Measurements from ENCODE around the gene SND1. TPM values are rescaled to one million over a fixed set of nuclear protein-coding genes. Genes with fewer than 3 reads are reported as not detected.

SND1 gene
- total RNA-seq, 6 experiments from 2014 or later = 77.5 to 150 (median 126) TPM

DNA sequence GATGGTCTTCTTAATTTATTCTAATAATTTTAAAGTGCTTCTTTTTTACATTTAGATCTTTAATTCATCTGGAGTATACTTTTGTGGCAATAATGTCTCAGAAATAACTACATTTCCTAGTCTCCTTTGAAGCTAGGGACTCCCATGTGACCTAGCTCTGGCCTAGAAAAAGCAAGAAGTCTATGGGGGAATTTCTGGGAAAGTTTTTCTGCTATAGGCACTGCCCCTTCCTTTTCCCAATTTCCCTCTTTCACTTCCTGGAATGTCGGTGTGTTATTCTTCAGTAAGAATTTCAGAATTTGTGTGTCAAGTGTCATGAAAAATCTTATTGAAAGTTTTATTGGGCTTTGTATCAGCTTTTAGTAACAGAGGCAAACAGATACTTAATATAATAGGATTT, 473.8 kb downstream of the SND1 start:
- Histone ChIP-seq H3K4me1 (no peaks in the 10 kb centered on the region), H3K4me3 (no peak overlapping the region), H3K27me3 (no peaks in the 10 kb centered on the region), H3K9me3 (no peaks in the 10 kb centered on the region), H3K27ac (no peak overlapping the region), H3K36me3 (no peaks in the 10 kb centered on the region)
- DNase-seq (no peak), ATAC-seq (no peak)
- intact Hi-C loops (cut with DNase I) = no loop called here
- WGBS (ENCODE audit: insufficient coverage, low coverage, low lambda C conversion rate, missing lambda C conversion rate) = 56% methylated on average over 1 of the region's 1 CpG
- TF ChIP-seq, protein P1, sequence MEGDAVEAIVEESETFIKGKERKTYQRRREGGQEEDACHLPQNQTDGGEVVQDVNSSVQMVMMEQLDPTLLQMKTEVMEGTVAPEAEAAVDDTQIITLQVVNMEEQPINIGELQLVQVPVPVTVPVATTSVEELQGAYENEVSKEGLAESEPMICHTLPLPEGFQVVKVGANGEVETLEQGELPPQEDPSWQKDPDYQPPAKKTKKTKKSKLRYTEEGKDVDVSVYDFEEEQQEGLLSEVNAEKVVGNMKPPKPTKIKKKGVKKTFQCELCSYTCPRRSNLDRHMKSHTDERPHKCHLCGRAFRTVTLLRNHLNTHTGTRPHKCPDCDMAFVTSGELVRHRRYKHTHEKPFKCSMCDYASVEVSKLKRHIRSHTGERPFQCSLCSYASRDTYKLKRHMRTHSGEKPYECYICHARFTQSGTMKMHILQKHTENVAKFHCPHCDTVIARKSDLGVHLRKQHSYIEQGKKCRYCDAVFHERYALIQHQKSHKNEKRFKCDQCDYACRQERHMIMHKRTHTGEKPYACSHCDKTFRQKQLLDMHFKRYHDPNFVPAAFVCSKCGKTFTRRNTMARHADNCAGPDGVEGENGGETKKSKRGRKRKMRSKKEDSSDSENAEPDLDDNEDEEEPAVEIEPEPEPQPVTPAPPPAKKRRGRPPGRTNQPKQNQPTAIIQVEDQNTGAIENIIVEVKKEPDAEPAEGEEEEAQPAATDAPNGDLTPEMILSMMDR (IDR thresholded peaks at IDR 0.05) = no peak
- TF ChIP-seq POLR2A (IDR thresholded peaks at IDR 0.05) = no peak

DNA sequence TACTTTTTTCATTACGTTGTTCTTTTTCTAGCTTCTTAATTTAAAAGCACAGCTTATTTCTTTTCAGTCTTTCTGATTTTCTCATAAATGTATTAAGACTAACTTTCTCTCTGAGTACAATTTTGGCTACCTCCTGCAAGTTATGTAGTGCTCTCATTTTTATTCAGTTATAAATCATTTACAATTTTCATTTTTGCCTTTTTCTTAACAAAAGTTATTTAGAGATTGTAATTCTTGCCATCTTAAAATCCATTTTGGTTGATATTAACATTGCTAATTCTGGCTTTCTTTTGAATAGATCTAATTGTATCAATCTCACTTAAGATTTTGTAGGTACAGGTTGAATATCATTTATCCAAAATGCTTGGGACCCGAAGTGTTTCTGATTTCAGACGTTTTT, 476.4 kb downstream of the SND1 start:
- WGBS (ENCODE audit: insufficient coverage, low coverage, low lambda C conversion rate, missing lambda C conversion rate) = 68% methylated on average over 3 of the region's 3 CpGs

GRCh38 chr7:128129224-128129864, 477.4 kb downstream of the SND1 start:
- H3K27ac ChIP-seq = no peak overlapping the region
- WGBS (ENCODE audit: insufficient coverage, low coverage, low lambda C conversion rate, missing lambda C conversion rate) = 50% methylated on average over 7 of the region's 12 CpGs
- intact Hi-C loops (cut with DNase I) = no loop called here
- H3K36me3 ChIP-seq = no peaks in the 10 kb centered on the region
- H3K4me3 ChIP-seq = no peak overlapping the region
- no peaks in the 10 kb centered on the region for H3K9me3 ChIP-seq
- H3K27me3 ChIP-seq = no peaks in the 10 kb centered on the region
- TF ChIP-seq, protein P1 (IDR thresholded peaks at IDR 0.05) = no peak
- TF ChIP-seq POLR2A (IDR thresholded peaks at IDR 0.05) = no peak
- no peaks in the 10 kb centered on the region for H3K4me1 ChIP-seq
- DNase-seq (no peak), ATAC-seq (no peak)

More for the DNA sequence above, 476.4 kb downstream of the SND1 start:
- Histone ChIP-seq H3K4me3 (no peak overlapping the region), H3K27me3 (no peaks in the 10 kb centered on the region), H3K27ac (no peak overlapping the region), H3K9me3 (no peaks in the 10 kb centered on the region), H3K36me3 (no peaks in the 10 kb centered on the region), H3K4me1 (no peaks in the 10 kb centered on the region)
- ATAC-seq (no peak), DNase-seq (no peak)
- intact Hi-C loops (cut with DNase I) = no loop called here
- no peak for TF ChIP-seq POLR2A (IDR thresholded peaks at IDR 0.05)
- TF ChIP-seq, protein P1 (IDR thresholded peaks at IDR 0.05) = no peak

GRCh38 chr7:128131115-128131514, 479.1 kb downstream of the SND1 start:
- 65% methylated on average over 2 of the region's 2 CpGs for WGBS (ENCODE audit: insufficient coverage, low coverage, low lambda C conversion rate, missing lambda C conversion rate)
- peaks cover 0 to 7% (median 2%) of the 10 kb centered on the region in 4 donors for H3K4me1 ChIP-seq
- no peaks in the 10 kb centered on the region for H3K36me3 ChIP-seq
- no peaks in the 10 kb centered on the region for H3K9me3 ChIP-seq
- DNase-seq (no peak), ATAC-seq (no peak)
- H3K27me3 ChIP-seq = peaks cover 0 to 4% of the 10 kb centered on the region in 2 donors
- no peak for TF ChIP-seq POLR2A (IDR thresholded peaks at IDR 0.05)
- TF ChIP-seq, protein P1 (IDR thresholded peaks at IDR 0.05) = no peak
- H3K27ac ChIP-seq = no peak overlapping the region
- intact Hi-C loops (cut with DNase I) = no loop called here
- no peak overlapping the region for H3K4me3 ChIP-seq

Data from right lobe of liver (tissue), 6 donors.